Neural progenitor cell (in vitro differentiated cells): ENCODE data around the gene PRSS21. TPM values are rescaled to one million over a fixed set of nuclear protein-coding genes. Genes with fewer than 3 reads are reported as not detected.
A peak's percentile ranks its signal among the peaks of the same experiment; 100 is the strongest.

Experiments
- DNase-seq: peaks from one replicate; pipeline ENCODE4 v3.0.0-alpha.2; 2016; ENCODE audit warnings: low spot score
- H2AFZ ChIP-seq: fragments of 200-600 bp; sonication (generic); replicated peaks from 2 replicates; pipeline ENCODE4 v1.6.1; 2016; ENCODE audit warnings: antibody characterized with exemption
- H3F3A ChIP-seq: fragments of 200-600 bp; sonication (generic); 2 replicates; pipeline ENCODE4 v1.6.1; 2016; ENCODE audit warnings: antibody characterized with exemption, low read depth
- H3K27ac ChIP-seq: fragments of 200-600 bp; sonication (generic); 2 replicates; pipeline ENCODE4 v1.5.1; 2016; ENCODE audit warnings: mild to moderate bottlenecking
- H3K27me3 ChIP-seq: fragments of 200-600 bp; sonication (generic); 2 replicates; pipeline ENCODE4 v1.6.1; 2016; ENCODE audit warnings: mild to moderate bottlenecking, moderate library complexity
- H3K36me3 ChIP-seq: fragments of 200-600 bp; sonication (generic); 2 replicates; pipeline ENCODE4 v1.5.1; 2016
- H3K4me1 ChIP-seq: fragments of 200-600 bp; sonication (generic); 2 replicates; pipeline ENCODE4 v1.6.1; 2016; ENCODE audit warnings: mixed run types
- H3K4me2 ChIP-seq: fragments of 200-600 bp; sonication (generic); 2 replicates; pipeline ENCODE4 v1.6.1; 2016
- H3K4me3 ChIP-seq: fragments of 200-600 bp; sonication (generic); 2 replicates; pipeline ENCODE4 v1.5.1; 2016
- H3K79me2 ChIP-seq: fragments of 200-600 bp; sonication (generic); 2 replicates; pipeline ENCODE4 v1.6.1; 2016; ENCODE audit warnings: low read depth
- H3K9ac ChIP-seq: fragments of 200-600 bp; sonication (generic); 2 replicates; pipeline ENCODE4 v1.6.1; 2016
- H3K9me3 ChIP-seq: fragments of 200-600 bp; sonication (generic); 2 replicates; pipeline ENCODE4 v1.5.1; 2016; ENCODE audit warnings: low read depth
- H4K20me1 ChIP-seq: fragments of 200-600 bp; sonication (generic); 2 replicates; pipeline ENCODE4 v1.6.1; 2016; ENCODE audit warnings: low read depth
- H3K27ac Mint-ChIP-seq: 3 replicates; pipeline ENCODE4 v1.8.0; 2021; ENCODE audit warnings: mixed read lengths
- H3K27me3 Mint-ChIP-seq: 2 replicates; pipeline ENCODE4 v1.8.0; 2022; ENCODE audit warnings: low read depth, mild to moderate bottlenecking, inconsistent platforms, moderate library complexity, mixed read lengths; ENCODE audit not compliant: insufficient read depth
- H3K36me3 Mint-ChIP-seq: 3 replicates; pipeline ENCODE4 v1.8.0; 2021; ENCODE audit warnings: mixed read lengths
- H3K4me1 Mint-ChIP-seq: 3 replicates; pipeline ENCODE4 v1.8.0; 2021; ENCODE audit warnings: mixed read lengths
- H3K4me3 Mint-ChIP-seq: 3 replicates; pipeline ENCODE4 v1.8.0; 2021; ENCODE audit warnings: mild to moderate bottlenecking, moderate library complexity, mixed read lengths
- H3K9me3 Mint-ChIP-seq: 3 replicates; pipeline ENCODE4 v1.8.0; 2020; ENCODE audit warnings: mixed read lengths
- CTCF ChIP-seq: fragments of 200-600 bp; sonication (generic); IDR thresholded peaks from 2 replicates; pipeline ENCODE4 v1.5.1; 2017; ENCODE audit warnings: antibody characterized with exemption, mild to moderate bottlenecking
- EZH2 ChIP-seq: fragments of 200-600 bp; sonication (generic); IDR thresholded peaks from 2 replicates; pipeline ENCODE4 v1.6.1; 2017; ENCODE audit warnings: antibody characterized with exemption, mild to moderate bottlenecking, moderate library complexity
- EZH2phosphoT487 ChIP-seq: fragments of 200-600 bp; sonication (generic); IDR thresholded peaks from 2 replicates; pipeline ENCODE4 v1.6.1; 2017; ENCODE audit warnings: antibody characterized with exemption
- total RNA-seq: library from RNA; depleted of rRNA; stranded (reverse); fragments of >200 nt; gene quantifications from 2 replicates; pipeline ENCODE4 v1.2.3, GENCODE V29; 2015; ENCODE audit warnings: low replicate concordance

Gene PRSS21
- total RNA-seq, 1 donor from 2014 or later, result not detected

- peaks cover 34% of the 10 kb centered on the region for H3K27me3 Mint-ChIP-seq
Measured at GRCh38 chr16:2856061-2856670, 39.1 kb downstream of the PRSS21 start.

GRCh38 chr16:2856686-2857450 is 39.8 kb downstream of the PRSS21 start:
- peaks cover 12% of the 10 kb centered on the region for H3K9me3 Mint-ChIP-seq

More at GRCh38 chr16:2856061-2856670, 39.1 kb downstream of the PRSS21 start:
- Mint-ChIP-seq H3K36me3 (peaks cover 3% of the 10 kb centered on the region), H3K27ac (no peak overlapping the region), H3K4me1 (peaks cover 2% of the 10 kb centered on the region), H3K4me3 (no peak overlapping the region), H3K9me3 (peaks cover 12% of the 10 kb centered on the region)
- Histone ChIP-seq H3K4me2 (no peak overlapping the region), H3K79me2 (no peaks in the 10 kb centered on the region), H3K9me3 (peaks cover 4% of the 10 kb centered on the region), H3K4me3 (no peak overlapping the region), H4K20me1 (no peaks in the 10 kb centered on the region), H3K27me3 (peaks cover 55% of the 10 kb centered on the region), H3K9ac (no peak overlapping the region), H2AFZ (no peak overlapping the region), H3K4me1 (no peaks in the 10 kb centered on the region), H3K36me3 (no peaks in the 10 kb centered on the region), H3K27ac (no peak overlapping the region), H3F3A (no peaks in the 10 kb centered on the region)
- TF ChIP-seq CTCF (no peak), EZH2phosphoT487 (no peak), EZH2 (no peak)
- no peak for DNase-seq

GRCh38 chr16:2857451-2858244 is 40.6 kb downstream of the PRSS21 start, which contains the start of gene PRSS22:
Gene PRSS22, minus strand, starts transcription at chr16:2858170. Its CDS starts 66 bp downstream, at chr16:2858104.
- TF ChIP-seq EZH2phosphoT487 (peak; percentile 26), EZH2 (peak; percentile 39), CTCF (no peak)
- H3K27me3 ChIP-seq, result peaks cover 55% of the 10 kb centered on the region
- peak; percentile 38 for DNase-seq
- H3F3A ChIP-seq, result no peaks in the 10 kb centered on the region
- peaks cover 12% of the 10 kb centered on the region for H3K9me3 Mint-ChIP-seq
- H4K20me1 ChIP-seq, result no peaks in the 10 kb centered on the region
- no peak within 1 kb of the TSS for H3K27ac ChIP-seq
- no peaks in the 10 kb centered on the region for H3K79me2 ChIP-seq
- H3K36me3 Mint-ChIP-seq, result peaks cover 3% of the 10 kb centered on the region
- H3K9ac ChIP-seq, result no peak within 1 kb of the TSS
- peaks cover 34% of the 10 kb centered on the region for H3K27me3 Mint-ChIP-seq
- no peak within 1 kb of the TSS for H3K27ac Mint-ChIP-seq
- H3K4me1 Mint-ChIP-seq, result peaks cover 2% of the 10 kb centered on the region
- no peaks in the 10 kb centered on the region for H3K4me1 ChIP-seq
- peaks cover 4% of the 10 kb centered on the region for H3K9me3 ChIP-seq
- peak within 1 kb of the TSS; percentile 72 for H3K4me3 Mint-ChIP-seq
- H3K36me3 ChIP-seq, result no peaks in the 10 kb centered on the region
- H3K4me2 ChIP-seq, result peak within 1 kb of the TSS; percentile 53
- H3K4me3 ChIP-seq, result peak within 1 kb of the TSS; percentile 18
- H2AFZ ChIP-seq, result peak within 1 kb of the TSS; percentile 72

More at GRCh38 chr16:2856686-2857450, 39.8 kb downstream of the PRSS21 start:
- Histone ChIP-seq H3K4me1 (no peaks in the 10 kb centered on the region), H3F3A (no peaks in the 10 kb centered on the region), H3K27me3 (peaks cover 55% of the 10 kb centered on the region), H2AFZ (no peak overlapping the region), H3K9me3 (peaks cover 4% of the 10 kb centered on the region), H3K4me3 (no peak overlapping the region), H3K9ac (no peak overlapping the region), H4K20me1 (no peaks in the 10 kb centered on the region), H3K27ac (no peak overlapping the region), H3K79me2 (no peaks in the 10 kb centered on the region), H3K4me2 (no peak overlapping the region), H3K36me3 (no peaks in the 10 kb centered on the region)
- no peak overlapping the region for H3K27ac Mint-ChIP-seq
- no peak for TF ChIP-seq CTCF
- no peak for TF ChIP-seq EZH2
- H3K4me3 Mint-ChIP-seq, result no peak overlapping the region
- peaks cover 34% of the 10 kb centered on the region for H3K27me3 Mint-ChIP-seq
- peaks cover 2% of the 10 kb centered on the region for H3K4me1 Mint-ChIP-seq
- no peak for DNase-seq
- H3K36me3 Mint-ChIP-seq, result peaks cover 3% of the 10 kb centered on the region
